Anterior cingulate cortex (tissue), 58 donors: ENCODE data around the gene HHLA2.

Experiments
- DNase-seq, 58 donors: peaks; one replicate each; lab custom pipeline; 2025; lab: John Stamatoyannopoulos, UW

Gene HHLA2

GRCh38 chr3:108388136-108389132, 92.1 kb downstream of the HHLA2 start:
- DNase-seq = peak in 27 of 58 donors; percentile 7 to 81 (median 35)

- no peak for DNase-seq
Measured at GRCh38 chr3:108389372-108389771, 93.0 kb downstream of the HHLA2 start.

GRCh38 chr3:108391917-108392593, 95.7 kb downstream of the HHLA2 start:
- peak in 3 of 58 donors; percentile 19 to 36 (median 25) for DNase-seq

GRCh38 chr3:108393128-108393900, 97.0 kb downstream of the HHLA2 start:
- DNase-seq = no peak

- no peak for DNase-seq
Measured at GRCh38 chr3:108394016-108394415, 97.7 kb downstream of the HHLA2 start.

- no peak for DNase-seq
Measured at GRCh38 chr3:108394563-108394962, 98.2 kb downstream of the HHLA2 start.

GRCh38 chr3:108396336-108396735, 100.0 kb downstream of the HHLA2 start:
- no peak for DNase-seq

- DNase-seq = no peak
Measured at GRCh38 chr3:108398510-108398909, 102.2 kb downstream of the HHLA2 start.

GRCh38 chr3:108401836-108402235, 105.5 kb downstream of the HHLA2 start:
- no peak for DNase-seq

GRCh38 chr3:108403198-108403597, 106.8 kb downstream of the HHLA2 start:
- DNase-seq = no peak

- no peak for DNase-seq
Measured at GRCh38 chr3:108403686-108404345, 107.5 kb downstream of the HHLA2 start.

- no peak for DNase-seq
Measured at GRCh38 chr3:108404368-108404767, 108.0 kb downstream of the HHLA2 start.

GRCh38 chr3:108406063-108406660, 109.8 kb downstream of the HHLA2 start:
- no peak for DNase-seq

- peak in 16 of 58 donors; percentile 4 to 76 (median 20) for DNase-seq
Measured at GRCh38 chr3:108406661-108407206, 110.4 kb downstream of the HHLA2 start.

- DNase-seq = no peak
Measured at GRCh38 chr3:108407886-108408285, 111.5 kb downstream of the HHLA2 start.

GRCh38 chr3:108408883-108409799, 112.8 kb downstream of the HHLA2 start:
- peak in 2 of 58 donors; percentile 4 for DNase-seq

- DNase-seq = no peak
Measured at GRCh38 chr3:108409800-108410178, 113.4 kb downstream of the HHLA2 start.

GRCh38 chr3:108410531-108410984, 114.2 kb downstream of the HHLA2 start:
- no peak for DNase-seq
